BLaER1 treated with 17β-estradiol and CSF1 and Interleukin-3, amounts not matched to agents 10 nM and 100 nM (cell line): Measurements from ENCODE around the gene PRKG1.

ENCODE experiments used
- H3K27ac ChIP-seq, 11 experiments: shearing (Covaris generic); formaldehyde crosslinking; 2 replicates each; pipeline ENCODE4 v1.8.1; 2022
- H3K27me3 ChIP-seq, 11 experiments: shearing (Covaris generic); formaldehyde crosslinking; 2 replicates each; pipeline ENCODE4 v1.8.1; 2022
- H3K36me3 ChIP-seq, 11 experiments: shearing (Covaris generic); formaldehyde crosslinking; 2 replicates each; pipeline ENCODE4 v1.8.1; 2022
- H3K4me1 ChIP-seq, 10 experiments: shearing (Covaris generic); formaldehyde crosslinking; 2 replicates each; pipeline ENCODE4 v1.8.1; 2022
- H3K4me2 ChIP-seq, 11 experiments: shearing (Covaris generic); formaldehyde crosslinking; 2 replicates each; pipeline ENCODE4 v1.8.1; 2022
- H3K4me3 ChIP-seq, 10 experiments: shearing (Covaris generic); formaldehyde crosslinking; 2 replicates each; pipeline ENCODE4 v1.8.1; 2022
- H3K9ac ChIP-seq, 11 experiments: shearing (Covaris generic); formaldehyde crosslinking; 2 replicates each; pipeline ENCODE4 v1.8.1; 2022
- H3K9me3 ChIP-seq, 11 experiments: shearing (Covaris generic); formaldehyde crosslinking; replicated peaks in 1 of 11; 2 replicates each; pipeline ENCODE4 v1.8.1; 2022
- H4K20me1 ChIP-seq, 11 experiments: shearing (Covaris generic); formaldehyde crosslinking; 2 replicates each; pipeline ENCODE4 v1.8.1; 2022
- Cebpa-rat ChIP-seq, 11 experiments: shearing (Covaris generic); IDR thresholded peaks; 2 replicates each; pipeline ENCODE4 v1.8.1; 2022

The PRKG1 gene

DNA sequence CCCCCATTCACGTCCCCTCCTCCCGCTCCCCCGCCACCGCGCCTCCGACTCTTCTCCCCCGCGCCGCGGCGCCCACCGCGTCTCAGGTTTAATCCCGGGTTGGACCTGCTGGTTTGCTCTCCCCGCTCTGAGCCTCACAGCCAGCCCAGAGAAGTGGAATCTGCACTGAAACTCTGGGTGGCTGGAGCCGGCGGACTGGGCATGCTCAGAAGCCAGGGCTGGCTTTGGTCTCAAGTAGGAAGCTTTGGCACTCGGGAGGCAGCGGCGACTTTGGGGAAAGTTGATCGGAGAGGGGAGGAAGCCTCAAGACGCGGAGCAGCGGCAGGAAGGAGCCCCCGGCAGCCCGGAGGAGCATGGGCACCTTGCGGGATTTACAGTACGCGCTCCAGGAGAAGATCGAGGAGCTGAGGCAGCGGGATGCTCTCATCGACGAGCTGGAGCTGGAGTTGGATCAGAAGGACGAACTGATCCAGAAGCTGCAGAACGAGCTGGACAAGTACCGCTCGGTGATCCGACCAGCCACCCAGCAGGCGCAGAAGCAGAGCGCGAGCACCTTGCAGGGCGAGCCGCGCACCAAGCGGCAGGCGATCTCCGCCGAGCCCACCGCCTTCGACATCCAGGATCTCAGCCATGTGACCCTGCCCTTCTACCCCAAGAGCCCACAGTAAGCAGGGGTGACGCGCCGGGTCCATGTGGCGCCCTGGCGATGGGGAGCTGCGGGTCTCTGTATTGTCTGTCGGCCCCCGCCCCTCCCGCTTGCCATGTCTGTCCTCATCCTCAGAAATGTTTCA, at the start of gene PRKG1:
Gene PRKG1 (plus strand): TSS at position 250 of the 791 bp plus-strand sequence.
- peak within 1 kb of the TSS; percentile 73 to 88 (median 84) for H3K4me2 ChIP-seq
- peak within 1 kb of the TSS in 9 of 11 experiments; percentile 10 to 58 (median 32); a peak in 10 of 22 replicates for H3K9ac ChIP-seq
- peak within 1 kb of the TSS; percentile 54 to 68 (median 61) for H3K4me3 ChIP-seq
- peaks cover 25 to 48% (median 37%) of the 10 kb centered on the region in 11 experiments for H3K27me3 ChIP-seq
- no peak within 1 kb of the TSS for H3K27ac ChIP-seq
- H4K20me1 ChIP-seq, result no peaks in the 10 kb centered on the region
- H3K36me3 ChIP-seq, result no peaks in the 10 kb centered on the region
- TF ChIP-seq Cebpa-rat (IDR thresholded peaks at IDR 0.05), result no peak
- H3K9me3 ChIP-seq, result peaks cover 0 to 10% (median 8%) of the 10 kb centered on the region in 11 experiments; a peak in 14 of 22 replicates
- H3K4me1 ChIP-seq, result peaks cover 0 to 5% (median 0%) of the 10 kb centered on the region in 10 experiments; a peak in 2 of 20 replicates

DNA sequence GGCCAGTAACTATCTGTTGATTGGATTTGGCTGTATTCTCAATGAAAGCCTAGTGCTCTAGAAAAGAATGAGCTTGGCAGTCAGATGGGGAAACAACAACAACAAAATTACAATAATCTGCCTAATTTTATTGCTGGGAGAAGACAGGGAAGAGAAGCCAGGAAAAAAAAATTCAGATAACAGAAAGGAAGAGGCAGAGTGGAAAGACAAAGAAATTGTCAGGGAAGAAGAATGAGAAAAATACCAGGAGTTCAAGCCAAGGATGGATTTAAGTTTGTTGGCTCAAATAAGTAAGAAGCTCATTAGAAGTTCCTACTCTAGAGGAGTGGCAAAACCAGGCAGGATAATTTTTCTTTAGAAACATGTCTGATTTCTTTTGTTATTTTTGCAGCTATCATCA, 45.9 kb upstream of the PRKG1 start:
- Histone ChIP-seq H3K9ac (no peak overlapping the region), H3K4me2 (peak overlapping the region in 4 of 11 experiments; percentile 11 to 27 (median 14); a peak in 7 of 22 replicates), H3K4me1 (peaks cover 0 to 12% (median 0%) of the 10 kb centered on the region in 10 experiments; a peak in 5 of 20 replicates), H3K27ac (no peak overlapping the region), H4K20me1 (no peaks in the 10 kb centered on the region), H3K9me3 (no peaks in the 10 kb centered on the region), H3K27me3 (no peaks in the 10 kb centered on the region), H3K4me3 (no peak overlapping the region), H3K36me3 (no peaks in the 10 kb centered on the region)
- no peak for TF ChIP-seq Cebpa-rat (IDR thresholded peaks at IDR 0.05)

DNA sequence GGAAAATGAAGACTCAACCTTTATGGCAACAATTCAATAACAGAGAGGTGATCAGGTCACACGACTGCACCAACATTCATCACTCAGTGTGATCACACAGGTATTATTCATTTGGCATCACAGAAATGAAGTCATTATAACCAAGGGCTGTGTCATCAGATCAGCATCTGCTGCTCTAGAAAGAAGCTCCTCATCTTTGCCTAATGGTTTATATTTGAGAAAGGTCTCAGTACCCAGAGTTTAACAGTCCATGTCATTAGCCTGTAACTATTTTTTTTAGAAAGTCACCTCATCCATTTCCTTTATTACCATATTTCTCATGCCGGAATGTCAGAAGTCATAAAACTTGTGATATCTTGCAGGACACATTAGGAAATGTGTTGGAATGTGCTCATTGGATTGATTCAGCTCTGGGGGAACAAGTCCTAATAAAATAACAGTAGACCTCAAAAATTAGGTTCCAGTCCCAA, 45.1 kb upstream of the PRKG1 start:
- no peak overlapping the region for H3K27ac ChIP-seq
- no peaks in the 10 kb centered on the region for H4K20me1 ChIP-seq
- H3K4me1 ChIP-seq, result peaks cover 0 to 12% (median 0%) of the 10 kb centered on the region in 10 experiments; a peak in 5 of 20 replicates
- H3K4me3 ChIP-seq, result no peak overlapping the region
- H3K9ac ChIP-seq, result no peak overlapping the region
- H3K9me3 ChIP-seq, result no peaks in the 10 kb centered on the region
- H3K36me3 ChIP-seq, result no peaks in the 10 kb centered on the region
- H3K4me2 ChIP-seq, result no peak overlapping the region
- TF ChIP-seq Cebpa-rat (IDR thresholded peaks at IDR 0.05), result no peak
- no peaks in the 10 kb centered on the region for H3K27me3 ChIP-seq

DNA sequence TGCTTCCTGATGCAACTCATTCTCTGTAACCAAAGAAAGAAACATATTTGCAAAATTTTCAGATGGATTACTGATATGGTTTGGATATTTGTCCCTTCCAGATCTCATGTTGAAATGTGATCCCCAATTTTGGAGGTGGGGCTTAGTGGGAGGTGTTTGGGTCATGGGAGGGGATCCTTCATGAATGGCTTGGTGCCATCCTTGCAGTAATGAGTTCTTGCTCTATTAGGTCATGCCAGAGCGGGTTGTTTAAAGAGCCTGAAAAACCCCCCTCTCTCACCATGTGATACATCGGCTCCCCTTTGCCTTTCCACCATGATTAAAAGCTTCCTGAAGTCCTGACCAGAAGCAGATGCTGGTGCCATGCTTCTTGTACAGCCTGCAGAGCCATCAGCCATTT, 43.8 kb upstream of the PRKG1 start:
- H3K36me3 ChIP-seq, result no peaks in the 10 kb centered on the region
- peaks cover 0 to 12% (median 0%) of the 10 kb centered on the region in 10 experiments; a peak in 5 of 20 replicates for H3K4me1 ChIP-seq
- H3K4me2 ChIP-seq, result no peak overlapping the region
- no peaks in the 10 kb centered on the region for H3K27me3 ChIP-seq
- no peaks in the 10 kb centered on the region for H3K9me3 ChIP-seq
- no peak overlapping the region for H3K27ac ChIP-seq
- TF ChIP-seq Cebpa-rat (IDR thresholded peaks at IDR 0.05), result no peak
- no peak overlapping the region for H3K9ac ChIP-seq
- H4K20me1 ChIP-seq, result no peaks in the 10 kb centered on the region
- H3K4me3 ChIP-seq, result no peak overlapping the region

DNA sequence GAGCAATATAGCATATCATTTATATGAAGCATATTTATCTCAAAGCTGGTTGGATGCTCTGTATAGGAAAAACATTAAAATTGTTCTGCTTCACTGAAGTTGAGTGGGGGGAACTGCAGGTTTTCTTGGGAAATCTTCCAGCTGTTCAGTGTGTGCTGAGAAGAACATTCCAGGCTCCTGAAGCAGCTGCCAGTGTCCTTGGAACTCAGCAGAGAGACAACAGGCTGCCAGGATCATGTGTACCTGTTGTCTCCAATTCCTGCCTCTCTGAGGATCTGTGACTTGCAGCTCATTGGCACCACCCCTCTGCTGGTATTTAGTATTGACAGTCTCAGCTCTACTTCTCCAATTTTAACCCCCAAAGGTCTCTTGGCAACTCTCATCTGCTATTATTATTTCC, 42.3 kb upstream of the PRKG1 start:
- Histone ChIP-seq H3K36me3 (no peaks in the 10 kb centered on the region), H3K4me1 (peaks cover 0 to 12% (median 0%) of the 10 kb centered on the region in 10 experiments; a peak in 5 of 20 replicates), H3K9ac (no peak overlapping the region), H3K9me3 (no peaks in the 10 kb centered on the region), H3K4me2 (no peak overlapping the region), H3K4me3 (no peak overlapping the region), H4K20me1 (no peaks in the 10 kb centered on the region), H3K27ac (no peak overlapping the region), H3K27me3 (no peaks in the 10 kb centered on the region)
- TF ChIP-seq Cebpa-rat (IDR thresholded peaks at IDR 0.05), result no peak

DNA sequence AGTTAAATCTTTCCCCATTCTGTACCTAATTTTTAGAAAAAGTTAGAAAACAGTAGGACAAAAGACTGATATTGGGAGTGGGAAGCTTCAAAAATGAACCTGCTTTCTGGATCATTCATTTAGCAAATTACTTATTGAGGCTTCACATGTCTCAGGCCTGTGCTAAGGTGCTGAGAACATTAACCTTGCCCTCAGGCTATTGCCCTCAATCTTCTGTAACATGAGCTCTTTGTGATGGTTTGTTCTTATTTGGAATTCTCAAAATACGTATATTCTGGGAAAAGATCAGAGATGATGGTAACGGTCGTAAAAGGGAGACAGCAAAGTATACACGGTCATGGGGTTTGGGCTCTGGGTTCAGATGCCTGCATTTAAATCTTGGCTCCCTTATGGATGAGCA, 39.5 kb upstream of the PRKG1 start:
- Histone ChIP-seq H3K27ac (no peak overlapping the region), H3K27me3 (no peaks in the 10 kb centered on the region), H3K9ac (no peak overlapping the region), H3K4me3 (no peak overlapping the region), H3K4me2 (no peak overlapping the region), H3K36me3 (no peaks in the 10 kb centered on the region), H3K9me3 (no peaks in the 10 kb centered on the region), H4K20me1 (no peaks in the 10 kb centered on the region), H3K4me1 (peaks cover 0 to 6% (median 0%) of the 10 kb centered on the region in 10 experiments; a peak in 1 of 20 replicates)
- no peak for TF ChIP-seq Cebpa-rat (IDR thresholded peaks at IDR 0.05)

DNA sequence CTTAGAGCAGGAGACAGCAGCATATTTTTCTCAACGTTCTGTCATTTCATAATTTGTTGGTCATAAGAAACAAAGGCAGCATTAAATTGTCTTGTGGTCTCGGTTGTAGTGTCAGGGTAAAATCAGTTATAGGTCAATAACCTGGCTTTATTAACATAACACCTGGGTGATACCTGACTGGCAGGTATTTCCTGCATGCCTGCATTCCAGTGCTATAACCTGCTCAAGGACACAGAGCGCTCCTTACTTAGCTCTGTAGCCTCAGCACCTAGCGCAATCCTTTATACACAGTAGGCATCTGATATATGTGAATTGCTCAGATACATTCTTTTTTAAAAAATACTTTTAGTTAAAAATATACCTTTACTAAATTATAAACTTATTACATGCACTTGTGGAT, 38.9 kb upstream of the PRKG1 start:
- no peak for TF ChIP-seq Cebpa-rat (IDR thresholded peaks at IDR 0.05)
- peaks cover 0 to 6% (median 0%) of the 10 kb centered on the region in 10 experiments; a peak in 1 of 20 replicates for H3K4me1 ChIP-seq
- H3K4me3 ChIP-seq, result no peak overlapping the region
- no peak overlapping the region for H3K9ac ChIP-seq
- no peaks in the 10 kb centered on the region for H3K36me3 ChIP-seq
- no peak overlapping the region for H3K4me2 ChIP-seq
- no peaks in the 10 kb centered on the region for H4K20me1 ChIP-seq
- no peak overlapping the region for H3K27ac ChIP-seq
- H3K27me3 ChIP-seq, result no peaks in the 10 kb centered on the region
- no peaks in the 10 kb centered on the region for H3K9me3 ChIP-seq

DNA sequence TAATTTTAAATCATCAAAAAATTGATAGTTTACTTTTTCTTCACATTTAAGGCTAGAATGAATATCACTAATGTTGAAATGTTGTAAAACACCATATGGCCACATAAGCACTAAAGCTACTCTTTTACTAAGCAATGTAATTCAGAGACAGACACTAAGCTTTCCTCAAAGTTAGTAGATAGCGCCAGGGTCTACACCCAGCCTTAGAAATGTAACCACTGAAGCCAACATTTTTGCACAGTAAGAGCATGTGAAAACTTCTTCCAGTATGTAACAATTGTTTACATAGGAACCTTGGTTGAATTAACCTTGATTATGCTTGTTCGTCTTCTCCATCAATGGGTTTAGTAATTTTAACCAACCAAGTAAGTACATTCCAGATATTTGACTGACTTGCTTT, 28.4 kb upstream of the PRKG1 start:
- Histone ChIP-seq H3K4me1 (peaks cover 0 to 5% (median 0%) of the 10 kb centered on the region in 10 experiments; a peak in 1 of 20 replicates), H3K9me3 (no peaks in the 10 kb centered on the region), H4K20me1 (no peaks in the 10 kb centered on the region), H3K27ac (no peak overlapping the region), H3K4me3 (no peak overlapping the region), H3K27me3 (no peaks in the 10 kb centered on the region), H3K4me2 (no peak overlapping the region), H3K36me3 (no peaks in the 10 kb centered on the region), H3K9ac (no peak overlapping the region)
- no peak for TF ChIP-seq Cebpa-rat (IDR thresholded peaks at IDR 0.05)

DNA sequence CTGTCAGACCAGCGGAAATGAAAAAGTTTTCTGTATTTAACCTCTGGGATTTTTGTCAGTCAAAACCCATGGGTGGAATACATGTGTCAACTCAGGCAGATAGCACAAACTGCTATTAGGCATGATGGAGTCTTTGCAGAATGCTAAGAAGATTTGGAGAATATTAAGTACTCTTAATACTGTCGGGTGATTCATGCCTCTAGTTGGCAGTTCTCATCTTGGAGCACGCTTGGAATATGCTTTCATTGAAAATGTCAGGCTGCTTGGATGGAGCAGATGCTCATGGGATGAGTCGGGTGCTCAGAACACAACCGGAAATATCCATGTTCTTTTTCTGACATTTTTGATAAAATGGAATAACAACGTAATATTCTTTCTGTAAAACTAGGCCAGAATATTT, 27.6 kb upstream of the PRKG1 start:
- Histone ChIP-seq H3K4me2 (no peak overlapping the region), H3K9me3 (no peaks in the 10 kb centered on the region), H3K4me3 (no peak overlapping the region), H3K4me1 (peaks cover 0 to 5% (median 0%) of the 10 kb centered on the region in 10 experiments; a peak in 1 of 20 replicates), H3K9ac (no peak overlapping the region), H4K20me1 (no peaks in the 10 kb centered on the region), H3K36me3 (no peaks in the 10 kb centered on the region), H3K27me3 (no peaks in the 10 kb centered on the region), H3K27ac (no peak overlapping the region)
- TF ChIP-seq Cebpa-rat (IDR thresholded peaks at IDR 0.05), result no peak
